ENCODE data around the gene ALDOA. TPM values are rescaled to one million over a fixed set of nuclear protein-coding genes. Genes with fewer than 3 reads are reported as not detected.
A peak's percentile ranks its signal among the peaks of the same experiment; 100 is the strongest.

The ALDOA gene
- total and polyA plus RNA-seq, 10 of the 15 experiments (the other 5 are each of a cell fraction or from before 2014, with no cell fraction given): 218 to 2,339 (median 1,095) TPM

- TF ChIP-seq, protein P1, sequence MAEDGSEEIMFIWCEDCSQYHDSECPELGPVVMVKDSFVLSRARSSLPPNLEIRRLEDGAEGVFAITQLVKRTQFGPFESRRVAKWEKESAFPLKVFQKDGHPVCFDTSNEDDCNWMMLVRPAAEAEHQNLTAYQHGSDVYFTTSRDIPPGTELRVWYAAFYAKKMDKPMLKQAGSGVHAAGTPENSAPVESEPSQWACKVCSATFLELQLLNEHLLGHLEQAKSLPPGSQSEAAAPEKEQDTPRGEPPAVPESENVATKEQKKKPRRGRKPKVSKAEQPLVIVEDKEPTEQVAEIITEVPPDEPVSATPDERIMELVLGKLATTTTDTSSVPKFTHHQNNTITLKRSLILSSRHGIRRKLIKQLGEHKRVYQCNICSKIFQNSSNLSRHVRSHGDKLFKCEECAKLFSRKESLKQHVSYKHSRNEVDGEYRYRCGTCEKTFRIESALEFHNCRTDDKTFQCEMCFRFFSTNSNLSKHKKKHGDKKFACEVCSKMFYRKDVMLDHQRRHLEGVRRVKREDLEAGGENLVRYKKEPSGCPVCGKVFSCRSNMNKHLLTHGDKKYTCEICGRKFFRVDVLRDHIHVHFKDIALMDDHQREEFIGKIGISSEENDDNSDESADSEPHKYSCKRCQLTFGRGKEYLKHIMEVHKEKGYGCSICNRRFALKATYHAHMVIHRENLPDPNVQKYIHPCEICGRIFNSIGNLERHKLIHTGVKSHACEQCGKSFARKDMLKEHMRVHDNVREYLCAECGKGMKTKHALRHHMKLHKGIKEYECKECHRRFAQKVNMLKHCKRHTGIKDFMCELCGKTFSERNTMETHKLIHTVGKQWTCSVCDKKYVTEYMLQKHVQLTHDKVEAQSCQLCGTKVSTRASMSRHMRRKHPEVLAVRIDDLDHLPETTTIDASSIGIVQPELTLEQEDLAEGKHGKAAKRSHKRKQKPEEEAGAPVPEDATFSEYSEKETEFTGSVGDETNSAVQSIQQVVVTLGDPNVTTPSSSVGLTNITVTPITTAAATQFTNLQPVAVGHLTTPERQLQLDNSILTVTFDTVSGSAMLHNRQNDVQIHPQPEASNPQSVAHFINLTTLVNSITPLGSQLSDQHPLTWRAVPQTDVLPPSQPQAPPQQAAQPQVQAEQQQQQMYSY (CRISPR knock-in tag; IDR thresholded peaks at IDR 0.05): no peak
- TF ChIP-seq, protein P2, sequence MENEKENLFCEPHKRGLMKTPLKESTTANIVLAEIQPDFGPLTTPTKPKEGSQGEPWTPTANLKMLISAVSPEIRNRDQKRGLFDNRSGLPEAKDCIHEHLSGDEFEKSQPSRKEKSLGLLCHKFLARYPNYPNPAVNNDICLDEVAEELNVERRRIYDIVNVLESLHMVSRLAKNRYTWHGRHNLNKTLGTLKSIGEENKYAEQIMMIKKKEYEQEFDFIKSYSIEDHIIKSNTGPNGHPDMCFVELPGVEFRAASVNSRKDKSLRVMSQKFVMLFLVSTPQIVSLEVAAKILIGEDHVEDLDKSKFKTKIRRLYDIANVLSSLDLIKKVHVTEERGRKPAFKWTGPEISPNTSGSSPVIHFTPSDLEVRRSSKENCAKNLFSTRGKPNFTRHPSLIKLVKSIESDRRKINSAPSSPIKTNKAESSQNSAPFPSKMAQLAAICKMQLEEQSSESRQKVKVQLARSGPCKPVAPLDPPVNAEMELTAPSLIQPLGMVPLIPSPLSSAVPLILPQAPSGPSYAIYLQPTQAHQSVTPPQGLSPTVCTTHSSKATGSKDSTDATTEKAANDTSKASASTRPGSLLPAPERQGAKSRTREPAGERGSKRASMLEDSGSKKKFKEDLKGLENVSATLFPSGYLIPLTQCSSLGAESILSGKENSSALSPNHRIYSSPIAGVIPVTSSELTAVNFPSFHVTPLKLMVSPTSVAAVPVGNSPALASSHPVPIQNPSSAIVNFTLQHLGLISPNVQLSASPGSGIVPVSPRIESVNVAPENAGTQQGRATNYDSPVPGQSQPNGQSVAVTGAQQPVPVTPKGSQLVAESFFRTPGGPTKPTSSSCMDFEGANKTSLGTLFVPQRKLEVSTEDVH (IDR thresholded peaks at IDR 0.05; ENCODE audit: low read depth, partially characterized antibody): peak; percentile 61
- no peak for TF ChIP-seq ATF2 (IDR thresholded peaks at IDR 0.05; ENCODE audit: low read length)
- TF ChIP-seq CBFB (IDR thresholded peaks at IDR 0.05; ENCODE audit: low read depth): peak; percentile 76
- peak; percentile 88 for TF ChIP-seq POLR2A (IDR thresholded peaks at IDR 0.05; ENCODE audit: low read depth, low read length)
- TF ChIP-seq, protein P3, sequence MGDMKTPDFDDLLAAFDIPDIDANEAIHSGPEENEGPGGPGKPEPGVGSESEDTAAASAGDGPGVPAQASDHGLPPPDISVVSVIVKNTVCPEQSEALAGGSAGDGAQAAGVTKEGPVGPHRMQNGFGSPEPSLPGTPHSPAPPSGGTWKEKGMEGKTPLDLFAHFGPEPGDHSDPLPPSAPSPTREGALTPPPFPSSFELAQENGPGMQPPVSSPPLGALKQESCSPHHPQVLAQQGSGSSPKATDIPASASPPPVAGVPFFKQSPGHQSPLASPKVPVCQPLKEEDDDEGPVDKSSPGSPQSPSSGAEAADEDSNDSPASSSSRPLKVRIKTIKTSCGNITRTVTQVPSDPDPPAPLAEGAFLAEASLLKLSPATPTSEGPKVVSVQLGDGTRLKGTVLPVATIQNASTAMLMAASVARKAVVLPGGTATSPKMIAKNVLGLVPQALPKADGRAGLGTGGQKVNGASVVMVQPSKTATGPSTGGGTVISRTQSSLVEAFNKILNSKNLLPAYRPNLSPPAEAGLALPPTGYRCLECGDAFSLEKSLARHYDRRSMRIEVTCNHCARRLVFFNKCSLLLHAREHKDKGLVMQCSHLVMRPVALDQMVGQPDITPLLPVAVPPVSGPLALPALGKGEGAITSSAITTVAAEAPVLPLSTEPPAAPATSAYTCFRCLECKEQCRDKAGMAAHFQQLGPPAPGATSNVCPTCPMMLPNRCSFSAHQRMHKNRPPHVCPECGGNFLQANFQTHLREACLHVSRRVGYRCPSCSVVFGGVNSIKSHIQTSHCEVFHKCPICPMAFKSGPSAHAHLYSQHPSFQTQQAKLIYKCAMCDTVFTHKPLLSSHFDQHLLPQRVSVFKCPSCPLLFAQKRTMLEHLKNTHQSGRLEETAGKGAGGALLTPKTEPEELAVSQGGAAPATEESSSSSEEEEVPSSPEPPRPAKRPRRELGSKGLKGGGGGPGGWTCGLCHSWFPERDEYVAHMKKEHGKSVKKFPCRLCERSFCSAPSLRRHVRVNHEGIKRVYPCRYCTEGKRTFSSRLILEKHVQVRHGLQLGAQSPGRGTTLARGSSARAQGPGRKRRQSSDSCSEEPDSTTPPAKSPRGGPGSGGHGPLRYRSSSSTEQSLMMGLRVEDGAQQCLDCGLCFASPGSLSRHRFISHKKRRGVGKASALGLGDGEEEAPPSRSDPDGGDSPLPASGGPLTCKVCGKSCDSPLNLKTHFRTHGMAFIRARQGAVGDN (IDR thresholded peaks at IDR 0.05): peak; percentile 45; the same call in 1 of the 2 replicates
- no peak for TF ChIP-seq SMC3 (IDR thresholded peaks at IDR 0.05; ENCODE audit: borderline replicate concordance, low read length)
- no peak for TF ChIP-seq MTA3 (IDR thresholded peaks at IDR 0.05; ENCODE audit: borderline replicate concordance, low read length)
- 0 out of 2 replicates have a peak, but pooled peaks have one; percentile 6 for TF ChIP-seq REST (IDR thresholded peaks at IDR 0.05; ENCODE audit: low read depth, low read length)
- peak; percentile 74; the same call in 1 of the 2 replicates for TF ChIP-seq PML (IDR thresholded peaks at IDR 0.05; ENCODE audit: low read length)
- TF ChIP-seq, protein P4, sequence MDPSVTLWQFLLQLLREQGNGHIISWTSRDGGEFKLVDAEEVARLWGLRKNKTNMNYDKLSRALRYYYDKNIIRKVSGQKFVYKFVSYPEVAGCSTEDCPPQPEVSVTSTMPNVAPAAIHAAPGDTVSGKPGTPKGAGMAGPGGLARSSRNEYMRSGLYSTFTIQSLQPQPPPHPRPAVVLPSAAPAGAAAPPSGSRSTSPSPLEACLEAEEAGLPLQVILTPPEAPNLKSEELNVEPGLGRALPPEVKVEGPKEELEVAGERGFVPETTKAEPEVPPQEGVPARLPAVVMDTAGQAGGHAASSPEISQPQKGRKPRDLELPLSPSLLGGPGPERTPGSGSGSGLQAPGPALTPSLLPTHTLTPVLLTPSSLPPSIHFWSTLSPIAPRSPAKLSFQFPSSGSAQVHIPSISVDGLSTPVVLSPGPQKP (IDR thresholded peaks at IDR 0.05; ENCODE audit: low read depth, low read length): peak; percentile 16; the same call in 1 of the 2 replicates
These were observed 10.1 kb downstream of the ALDOA start, which contains the start of gene PPP4C (continued) for GRCh38 chr16:30075503-30076275.

Data from GM12878 (cell line).